GM18505 (cell line): ENCODE results near the gene KLK6.
"Not testable (repeated sequence)": the region's sequence is repeated elsewhere in the genome, so short reads cannot be mapped to it uniquely, and the experiment has no call there.

ENCODE experiments used
- ATAC-seq: cut with Tn5 transposase; IDR thresholded peaks from one replicate; pipeline ENCODE4 v1.9.1; 2021; ENCODE audit not compliant: unreplicated experiment
- POLR2A ChIP-seq: IDR thresholded peaks from 4 replicates; pipeline ENCODE4 v1.6.1; 2011; ENCODE audit warnings: borderline replicate concordance; ENCODE audit not compliant: insufficient read depth, insufficient read length; ENCODE audit errors: extremely low read depth

Gene KLK6

GRCh38 chr19:51002542-51003311, 33.3 kb upstream of the KLK6 start:
- no peak for ATAC-seq
- no peak for TF ChIP-seq POLR2A

DNA sequence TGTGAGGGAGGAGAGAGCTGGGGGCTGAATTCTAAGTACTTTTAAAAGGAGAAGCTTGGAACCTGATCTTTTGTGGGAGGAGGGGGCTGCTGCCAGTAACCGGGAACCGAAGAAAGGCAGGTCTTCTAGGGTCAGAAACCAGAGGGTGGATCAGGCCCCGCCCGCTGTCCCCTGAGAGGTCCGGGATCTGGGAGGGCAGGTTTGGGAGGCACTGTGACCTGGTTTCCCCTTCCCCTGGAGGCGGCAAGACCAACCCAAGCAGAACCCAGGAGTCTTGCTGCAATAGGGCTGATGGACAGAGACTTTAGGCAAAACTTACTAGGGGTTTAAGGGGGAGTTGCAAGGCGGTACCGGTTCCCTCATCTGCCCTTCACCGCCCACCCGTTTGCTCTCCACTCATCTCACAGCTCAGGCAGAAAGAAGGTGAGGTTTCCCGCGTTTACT, 32.7 kb upstream of the KLK6 start:
- no peak for ATAC-seq
- no peak for TF ChIP-seq POLR2A

GRCh38 chr19:51001515-51001914, 32.1 kb upstream of the KLK6 start, which contains the start of gene KLK8:
KLK8 (minus strand) TSS chr19:51001604; CDS start chr19:51001167, 437 bp downstream.
- ATAC-seq, result no peak

DNA sequence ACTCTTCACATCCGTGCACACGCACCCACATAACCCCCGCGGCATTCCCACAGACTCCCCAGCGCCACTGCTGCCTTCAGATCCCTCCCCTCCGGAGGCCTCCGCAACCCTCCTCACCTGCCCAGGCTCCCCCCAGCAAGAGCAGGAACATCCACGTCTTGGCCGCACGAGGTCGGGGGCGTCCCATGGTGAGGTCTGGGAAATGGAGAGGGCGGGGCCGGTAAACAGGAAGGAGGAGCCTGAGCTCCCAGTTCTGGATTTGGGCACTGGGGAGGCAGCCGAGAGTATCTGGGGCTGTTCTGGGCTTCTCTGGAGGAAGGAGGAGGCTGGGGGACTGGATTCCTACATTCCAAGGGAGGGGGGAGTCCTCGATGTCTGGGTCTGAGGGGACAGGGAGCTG, 31.6 kb upstream of the KLK6 start:
- no peak for ATAC-seq
- TF ChIP-seq POLR2A, result no peak

More at GRCh38 chr19:51001515-51001914, 32.1 kb upstream of the KLK6 start, which contains the start of gene KLK8:
- TF ChIP-seq POLR2A, result no peak

DNA sequence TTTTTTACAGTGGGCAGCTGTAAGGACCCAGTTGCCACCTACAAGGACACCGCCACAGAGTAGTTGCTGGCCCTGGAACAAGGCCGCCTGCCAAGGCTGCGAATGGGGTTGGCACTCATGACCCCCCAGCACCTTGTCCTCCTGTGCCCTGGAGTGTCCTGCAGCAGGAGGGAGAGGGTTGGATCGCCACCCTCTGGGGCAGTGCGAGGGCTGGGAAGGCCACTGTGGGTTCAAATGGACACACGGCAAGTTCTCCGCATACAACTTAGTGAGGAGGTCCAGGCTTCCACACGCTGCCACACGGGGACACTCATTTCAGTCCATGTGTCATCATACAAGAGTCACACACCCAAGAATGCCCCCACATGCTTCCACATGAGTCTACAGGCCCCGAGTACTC, 31.0 kb upstream of the KLK6 start:
- no peak for TF ChIP-seq POLR2A
- ATAC-seq, result no peak

DNA sequence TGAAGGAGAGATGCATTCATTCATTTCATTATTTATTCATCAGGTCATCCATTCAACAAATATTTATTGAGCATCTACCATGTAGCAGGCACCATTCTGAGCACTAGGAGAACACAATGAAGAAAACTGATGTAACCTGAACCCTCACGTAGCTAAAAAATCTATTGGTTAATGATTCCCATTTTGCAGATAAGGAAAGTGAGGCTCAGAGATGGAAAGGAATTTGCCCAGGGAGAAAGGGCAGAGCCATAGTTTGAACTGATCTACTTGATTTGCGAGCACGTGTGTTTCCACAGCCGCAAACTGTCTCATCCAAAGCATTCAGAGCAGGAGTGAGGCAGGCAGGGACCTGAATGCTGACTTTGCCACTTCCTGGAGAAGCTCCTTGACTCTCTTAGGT, 29.3 kb upstream of the KLK6 start:
- TF ChIP-seq POLR2A, result no peak
- no peak for ATAC-seq

DNA sequence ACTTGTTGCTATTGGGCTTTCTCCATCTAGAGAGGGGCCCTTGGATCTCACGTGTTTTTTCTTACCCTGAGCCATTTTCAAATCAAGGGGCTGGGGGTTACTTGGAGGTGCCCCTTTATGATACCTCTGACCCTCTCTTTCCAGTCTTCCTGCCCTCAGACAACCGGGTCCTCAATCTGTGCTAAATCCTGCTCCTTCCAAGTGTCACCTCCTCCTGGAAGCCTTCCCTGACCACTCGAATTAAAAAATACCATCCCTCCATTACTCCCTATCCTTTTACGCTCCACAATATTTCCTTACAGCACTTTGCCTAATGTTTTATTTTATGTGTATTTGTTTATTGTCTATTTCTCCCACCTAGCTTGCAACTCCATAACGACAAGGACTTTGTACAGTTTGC, 28.7 kb upstream of the KLK6 start:
- no peak for TF ChIP-seq POLR2A
- no peak for ATAC-seq

GRCh38 chr19:50994129-50994528, 24.7 kb upstream of the KLK6 start:
- no peak for ATAC-seq

GRCh38 chr19:50992666-50993035, 23.3 kb upstream of the KLK6 start:
- ATAC-seq, result no peak
- no peak for TF ChIP-seq POLR2A

More at GRCh38 chr19:50994129-50994528, 24.7 kb upstream of the KLK6 start:
- TF ChIP-seq POLR2A, result no peak

- not testable (repeated sequence) for ATAC-seq
Measured at GRCh38 chr19:50984416-50984815, 15.0 kb upstream of the KLK6 start.

DNA sequence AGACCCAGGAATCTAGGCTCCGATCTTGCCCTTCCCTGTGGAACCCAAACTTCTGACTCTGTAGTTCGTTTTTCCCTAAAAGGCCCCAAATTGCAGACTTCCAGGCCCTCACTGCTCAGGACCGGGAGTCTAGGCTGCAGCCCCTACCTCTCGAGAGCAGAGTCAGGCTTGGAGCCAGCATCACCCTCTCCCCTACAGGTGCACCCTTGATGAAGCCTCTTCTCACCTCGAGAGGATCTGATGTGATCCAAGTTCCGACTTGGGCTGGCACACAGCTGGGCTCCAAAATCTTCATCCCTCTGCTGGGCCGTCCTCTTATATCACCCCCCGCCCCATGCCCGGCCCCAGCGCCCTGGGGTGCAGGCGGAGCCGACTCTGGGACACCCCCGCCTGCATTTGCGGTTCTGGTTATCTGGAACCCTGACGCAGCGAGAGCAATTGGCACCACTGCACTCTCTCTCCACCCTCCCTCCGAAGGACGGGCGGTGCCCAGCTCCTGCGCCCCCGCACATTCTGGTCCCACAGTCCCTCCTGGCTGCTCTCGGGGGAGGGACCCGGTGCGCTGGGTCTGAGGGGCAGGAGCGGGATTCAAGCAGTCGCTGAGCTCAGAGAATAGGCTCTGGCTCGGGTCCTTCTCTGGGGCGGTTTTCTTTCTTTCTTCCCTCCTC, 14.4 kb upstream of the KLK6 start, which contains the start of gene KLK7:
Gene KLK7, minus strand, starts transcription at position 293 of the 668 bp plus-strand sequence. CDS start 1,518 bp downstream, outside the sequence.
- ATAC-seq, result no peak
- no peak for TF ChIP-seq POLR2A

DNA sequence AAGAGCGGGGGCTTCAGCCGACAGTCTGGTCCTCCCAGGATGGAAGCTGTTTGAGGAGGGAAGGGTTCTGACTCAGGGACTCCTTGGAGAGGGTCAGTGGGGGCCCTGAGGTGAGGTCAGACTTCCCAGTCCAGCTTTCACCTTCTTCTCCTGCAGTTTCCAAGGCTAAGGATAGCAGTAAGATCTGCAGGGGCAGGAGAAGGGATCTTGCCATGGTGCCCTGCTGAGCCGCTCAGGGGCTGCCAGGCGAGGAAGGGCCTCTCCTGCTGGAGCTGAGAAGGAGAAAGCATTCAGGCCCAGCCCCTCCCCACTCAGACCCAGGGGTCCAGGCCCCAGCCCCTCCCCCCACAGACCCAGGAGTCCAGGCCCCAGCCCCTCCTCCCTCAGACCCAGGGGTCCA, 12.8 kb upstream of the KLK6 start:
- TF ChIP-seq POLR2A, result no peak
- no peak for ATAC-seq

GRCh38 chr19:50981587-50982146, 12.3 kb upstream of the KLK6 start:
- ATAC-seq, result no peak
- no peak for TF ChIP-seq POLR2A

DNA sequence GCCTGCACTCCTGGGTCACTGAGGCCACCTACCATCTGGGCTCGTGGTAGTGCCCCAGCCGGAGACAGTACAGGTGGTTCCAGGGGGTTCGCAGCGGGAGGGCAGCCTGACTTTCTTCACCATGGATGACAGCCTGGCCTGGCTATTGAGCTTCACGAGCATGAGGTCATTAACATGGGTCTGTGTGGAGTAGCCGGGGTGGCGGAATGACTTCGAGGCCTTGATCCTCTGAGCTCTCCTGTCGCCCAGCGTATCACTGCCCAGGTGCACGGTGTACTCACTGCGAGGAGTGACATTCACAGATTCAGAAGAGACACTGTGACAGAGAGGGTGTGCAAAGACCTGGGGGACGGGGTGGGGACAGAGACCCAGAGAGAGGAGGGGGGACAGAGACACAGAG, 10.8 kb upstream of the KLK6 start:
- ATAC-seq, result no peak
- no peak for TF ChIP-seq POLR2A
